Vagina (tissue), 2 donors: ENCODE results near the gene EHBP1. TPM values are rescaled to one million over a fixed set of nuclear protein-coding genes. Genes with fewer than 3 reads are reported as not detected.

Experiments
- DNase-seq, 2 donors: peaks; one replicate each; pipeline ENCODE4 v3.0.0-alpha.2; 2017; ENCODE audit errors: extremely low spot score in 2 of 2
- H3K27ac ChIP-seq: fragments of 200-600 bp; sonication (generic); one replicate; pipeline ENCODE4 v1.5.1; 2019
- H3K27me3 ChIP-seq: fragments of 200-600 bp; sonication (generic); one replicate; pipeline ENCODE4 v1.5.1; 2019
- H3K36me3 ChIP-seq, 2 donors: fragments of 200-600 bp; sonication (generic); one replicate each; pipeline ENCODE4 v1.5.1; 2017 to 2019
- H3K4me1 ChIP-seq: fragments of 200-600 bp; sonication (generic); one replicate; pipeline ENCODE4 v1.5.1; 2019
- H3K4me3 ChIP-seq, 2 donors: fragments of 200-600 bp; sonication (generic); 1 replicate in 1 of 2; 2 replicates in 1 of 2; pipeline ENCODE4 v1.5.1; 2016 to 2019
- H3K9me3 ChIP-seq: fragments of 200-600 bp; sonication (generic); one replicate; pipeline ENCODE4 v1.5.1; 2019
- POLR2A ChIP-seq, 2 donors: fragments of 450-650 bp; IDR thresholded peaks; one replicate each; pipeline ENCODE4 v1.6.1; 2017; ENCODE audit warnings: antibody characterized with exemption in 2 of 2, mild to moderate bottlenecking in 2 of 2, moderate library complexity in 2 of 2
- POLR2AphosphoS5 ChIP-seq, 2 donors: sonication (generic); formaldehyde crosslinking; IDR thresholded peaks; one replicate each; pipeline ENCODE4 v1.9.0; 2017; ENCODE audit warnings: antibody characterized with exemption in 2 of 2, mild to moderate bottlenecking in 2 of 2, low read depth in 1 of 2; ENCODE audit not compliant: insufficient read depth in 1 of 2
- intact Hi-C: fragments of 100-400 bp; cut with DNase I; formaldehyde crosslinking; loops from one replicate; pipeline ENCODE4 v1.15.1; 2023
- total RNA-seq: library from RNA; depleted of rRNA; stranded (reverse); fragments of >200 nt; gene quantifications from one replicate; pipeline ENCODE4 v1.2.3, GENCODE V29; 2016
- TF ChIP-seq, protein P1 (sequence below), 3 experiments: fragments of 450-650 bp in 2 of 3; fragments of 200-600 bp in 1 of 3; sonication (generic) in 1 of 3; IDR thresholded peaks; one replicate each; pipeline ENCODE4 v1.5.1; 2017 to 2019; ENCODE audit warnings: antibody characterized with exemption in 3 of 3, mild to moderate bottlenecking in 2 of 3, moderate library complexity in 2 of 3

The EHBP1 gene
- total RNA-seq, 1 donor from 2014 or later = 97.7 TPM

DNA sequence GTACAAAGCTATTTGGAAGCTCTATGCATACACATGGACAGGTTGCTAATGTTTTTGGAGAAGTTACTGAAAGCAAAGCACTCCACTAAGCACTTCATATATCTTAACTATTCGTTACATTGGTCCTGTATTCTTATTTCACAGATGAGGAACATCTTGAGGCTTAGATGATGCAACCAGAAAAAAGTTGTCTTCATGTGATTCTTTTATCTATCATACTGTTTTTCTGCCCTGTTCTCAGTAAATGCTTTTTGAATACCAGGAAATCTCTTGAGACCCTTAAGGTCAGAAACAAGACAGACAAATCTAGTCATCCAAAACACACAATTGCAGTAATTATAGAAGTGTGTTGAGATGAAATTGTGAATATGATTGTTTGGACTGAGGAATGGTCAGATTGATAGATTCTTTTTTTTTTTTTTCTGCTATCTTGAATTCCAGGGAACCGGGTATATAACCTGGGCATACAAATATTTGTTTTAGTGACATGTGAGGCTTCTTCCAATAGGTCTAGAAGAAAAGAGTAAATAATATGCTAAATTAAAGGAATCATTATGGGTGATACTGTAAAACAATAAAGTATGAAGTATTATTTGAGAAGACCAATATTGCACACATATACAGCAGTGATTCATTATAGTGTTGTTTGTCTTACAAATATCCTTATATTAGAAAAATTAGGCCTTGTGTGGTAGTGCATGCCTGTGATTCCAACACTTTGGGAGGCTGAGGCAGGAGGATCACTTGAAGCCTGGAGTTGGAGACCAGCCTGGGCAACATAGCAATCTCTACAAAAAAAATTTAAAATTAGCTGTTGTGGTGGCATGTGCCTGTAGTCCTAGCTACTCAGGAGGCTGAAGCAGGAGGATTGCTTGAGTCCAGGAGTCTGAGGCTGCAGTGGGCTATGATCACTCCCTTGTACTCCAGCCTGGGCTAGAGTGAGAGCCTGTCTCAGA lies 33.7 kb downstream of the EHBP1 start:
- intact Hi-C loops = no loop called here
- H3K4me3 ChIP-seq = no peak overlapping the region
- no peak overlapping the region for H3K27ac ChIP-seq
- peaks cover 42% of the 10 kb centered on the region for H3K4me1 ChIP-seq
- no peak for DNase-seq
- H3K27me3 ChIP-seq = no peaks in the 10 kb centered on the region
- no peaks in the 10 kb centered on the region for H3K9me3 ChIP-seq
- no peaks in the 10 kb centered on the region for H3K36me3 ChIP-seq
- TF ChIP-seq POLR2AphosphoS5 (IDR thresholded peaks at IDR 0.05; ENCODE audit: insufficient read depth in 1 of 2, low read depth in 1 of 2) (no peak), POLR2A (IDR thresholded peaks at IDR 0.05) (no peak)
- TF ChIP-seq, protein P1, sequence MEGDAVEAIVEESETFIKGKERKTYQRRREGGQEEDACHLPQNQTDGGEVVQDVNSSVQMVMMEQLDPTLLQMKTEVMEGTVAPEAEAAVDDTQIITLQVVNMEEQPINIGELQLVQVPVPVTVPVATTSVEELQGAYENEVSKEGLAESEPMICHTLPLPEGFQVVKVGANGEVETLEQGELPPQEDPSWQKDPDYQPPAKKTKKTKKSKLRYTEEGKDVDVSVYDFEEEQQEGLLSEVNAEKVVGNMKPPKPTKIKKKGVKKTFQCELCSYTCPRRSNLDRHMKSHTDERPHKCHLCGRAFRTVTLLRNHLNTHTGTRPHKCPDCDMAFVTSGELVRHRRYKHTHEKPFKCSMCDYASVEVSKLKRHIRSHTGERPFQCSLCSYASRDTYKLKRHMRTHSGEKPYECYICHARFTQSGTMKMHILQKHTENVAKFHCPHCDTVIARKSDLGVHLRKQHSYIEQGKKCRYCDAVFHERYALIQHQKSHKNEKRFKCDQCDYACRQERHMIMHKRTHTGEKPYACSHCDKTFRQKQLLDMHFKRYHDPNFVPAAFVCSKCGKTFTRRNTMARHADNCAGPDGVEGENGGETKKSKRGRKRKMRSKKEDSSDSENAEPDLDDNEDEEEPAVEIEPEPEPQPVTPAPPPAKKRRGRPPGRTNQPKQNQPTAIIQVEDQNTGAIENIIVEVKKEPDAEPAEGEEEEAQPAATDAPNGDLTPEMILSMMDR (IDR thresholded peaks at IDR 0.05) = no peak

DNA sequence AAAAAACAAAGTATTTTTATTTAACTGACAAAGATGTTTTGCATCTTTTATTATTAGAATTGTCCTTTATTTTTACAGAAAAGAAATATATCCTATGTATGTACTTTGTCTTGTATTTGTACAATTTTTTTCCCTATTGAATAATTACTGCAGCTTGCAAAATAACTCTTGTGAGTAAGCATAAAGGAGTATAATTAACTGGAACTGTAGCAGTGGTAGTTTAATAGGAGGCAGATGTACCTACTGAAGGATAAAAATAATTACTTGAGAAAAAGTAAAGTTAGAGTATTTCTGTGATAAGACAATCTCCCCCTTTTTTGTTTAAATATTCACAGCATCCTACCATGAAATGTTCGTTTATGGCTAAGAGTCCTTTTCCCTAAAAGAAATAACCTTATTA lies 34.7 kb downstream of the EHBP1 start:
- Histone ChIP-seq H3K36me3 (no peaks in the 10 kb centered on the region), H3K4me3 (no peak overlapping the region), H3K9me3 (no peaks in the 10 kb centered on the region), H3K27ac (no peak overlapping the region), H3K27me3 (no peaks in the 10 kb centered on the region), H3K4me1 (peaks cover 47% of the 10 kb centered on the region)
- intact Hi-C loops = no loop called here
- DNase-seq = no peak
- TF ChIP-seq, protein P1 (IDR thresholded peaks at IDR 0.05) = no peak
- TF ChIP-seq POLR2A (IDR thresholded peaks at IDR 0.05) = no peak

DNA sequence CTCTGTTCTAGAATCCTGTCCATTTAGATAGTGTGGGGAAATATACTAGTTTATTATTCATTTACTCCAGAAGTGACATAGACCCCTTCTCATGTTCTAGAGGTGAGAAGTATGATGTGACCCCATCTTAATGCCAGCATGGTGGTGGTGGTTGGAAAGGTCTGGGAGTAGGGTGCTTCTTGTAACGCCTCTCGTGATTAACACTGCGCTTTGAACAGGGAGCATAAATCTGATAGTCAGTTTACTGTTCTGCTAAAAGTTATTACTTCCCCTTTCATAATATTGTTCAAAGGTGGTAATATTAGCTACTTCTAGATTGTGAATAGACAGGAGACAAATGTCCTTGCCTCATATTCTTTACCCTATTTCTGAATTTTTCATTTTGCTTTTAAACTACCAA lies 35.6 kb downstream of the EHBP1 start:
- TF ChIP-seq POLR2AphosphoS5 (IDR thresholded peaks at IDR 0.05; ENCODE audit: insufficient read depth in 1 of 2, low read depth in 1 of 2) (no peak), POLR2A (IDR thresholded peaks at IDR 0.05) (no peak)
- TF ChIP-seq, protein P1 (IDR thresholded peaks at IDR 0.05) = no peak
- DNase-seq = no peak
- H3K36me3 ChIP-seq = no peaks in the 10 kb centered on the region
- no peak overlapping the region for H3K27ac ChIP-seq
- no peaks in the 10 kb centered on the region for H3K27me3 ChIP-seq
- H3K4me3 ChIP-seq = no peak overlapping the region
- no peaks in the 10 kb centered on the region for H3K9me3 ChIP-seq
- H3K4me1 ChIP-seq = peaks cover 54% of the 10 kb centered on the region
- intact Hi-C loops = no loop called here

DNA sequence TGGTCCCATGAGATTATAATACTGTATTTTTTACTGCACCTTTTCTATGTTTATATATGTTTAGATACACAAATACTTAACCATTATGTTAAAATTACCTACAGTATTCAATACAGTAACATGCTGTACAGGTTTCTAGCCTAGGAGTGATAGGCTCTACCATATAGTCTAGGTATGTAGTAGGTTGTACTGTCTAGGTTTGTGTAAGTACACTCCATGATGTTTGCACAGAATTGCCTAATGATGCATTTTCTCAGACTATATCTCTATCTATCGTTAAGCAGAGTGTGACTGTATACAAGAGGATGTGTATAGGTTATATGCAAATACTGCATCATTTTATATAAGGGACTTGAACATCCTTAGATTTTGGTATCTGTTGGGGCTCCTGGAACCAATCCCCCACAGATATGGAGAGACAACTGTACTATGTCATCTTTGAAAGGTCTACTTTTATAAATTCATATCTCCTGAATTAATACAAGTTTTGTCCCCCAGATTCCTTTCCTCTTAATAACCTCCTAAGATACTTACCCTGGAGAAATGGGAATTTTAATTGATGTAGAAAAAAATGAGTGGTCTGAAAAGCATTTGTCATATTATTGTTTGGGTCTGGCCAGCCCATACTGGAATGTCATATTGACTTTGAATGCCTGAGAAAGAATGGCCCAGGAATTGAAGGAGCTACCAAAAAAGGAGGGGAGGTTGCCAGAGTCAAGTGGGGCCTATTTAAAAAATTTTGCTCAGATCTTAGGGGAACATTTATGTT lies 36.6 kb downstream of the EHBP1 start:
- Histone ChIP-seq H3K36me3 (no peaks in the 10 kb centered on the region), H3K4me3 (no peak overlapping the region), H3K9me3 (no peaks in the 10 kb centered on the region), H3K4me1 (peaks cover 54% of the 10 kb centered on the region), H3K27ac (no peak overlapping the region), H3K27me3 (no peaks in the 10 kb centered on the region)
- no peak for DNase-seq
- intact Hi-C loops = no loop called here
- TF ChIP-seq POLR2A (IDR thresholded peaks at IDR 0.05) = no peak
- TF ChIP-seq, protein P1 (IDR thresholded peaks at IDR 0.05) = no peak
- no peak for TF ChIP-seq POLR2AphosphoS5 (IDR thresholded peaks at IDR 0.05; ENCODE audit: insufficient read depth in 1 of 2, low read depth in 1 of 2)
